Measurements from ENCODE around the gene COL8A2.

GRCh38 chr1:36101546-36101945, 23.5 kb downstream of the COL8A2 start:
- TF ChIP-seq POLR2A (IDR thresholded peaks at IDR 0.05): no peak
- TF ChIP-seq CTCF (IDR thresholded peaks at IDR 0.05): no peak

Measured in body of pancreas (tissue), 4 donors.